GM21423 (cell line): ENCODE measurements around the gene CIB2.

Experiments used
- ATAC-seq: cut with Tn5 transposase; IDR thresholded peaks from one replicate; pipeline ENCODE4 v1.9.1; 2021; ENCODE audit warnings: mild to moderate bottlenecking, moderate library complexity; ENCODE audit not compliant: unreplicated experiment

Gene CIB2

GRCh38 chr15:78149805-78150751 is 18.8 kb upstream of the CIB2 start:
- ATAC-seq, result no peak

- peak; percentile 78 for ATAC-seq
These were observed 18.0 kb upstream of the CIB2 start, which contains the start of gene IDH3A for GRCh38 chr15:78149068-78149804. IDH3A (plus strand) TSS chr15:78149362; CDS start chr15:78149404, 42 bp downstream.

GRCh38 chr15:78148392-78149067 is 17.3 kb upstream of the CIB2 start:
- ATAC-seq, result peak; percentile 3

- no peak for ATAC-seq
These were observed 16.3 kb upstream of the CIB2 start for GRCh38 chr15:78147566-78147965.

- ATAC-seq, result no peak
These were observed 15.3 kb upstream of the CIB2 start for GRCh38 chr15:78146425-78147154.

GRCh38 chr15:78142332-78142731 is 11.1 kb upstream of the CIB2 start:
- no peak for ATAC-seq

- no peak for ATAC-seq
These were observed 9.0 kb upstream of the CIB2 start for GRCh38 chr15:78140292-78140691.

- no peak for ATAC-seq
These were observed 8.3 kb upstream of the CIB2 start for GRCh38 chr15:78139578-78139977.

GRCh38 chr15:78133801-78134200 is 2.6 kb upstream of the CIB2 start:
- ATAC-seq, result no peak

- peak; percentile 23 for ATAC-seq
These were observed 565 bp downstream of the CIB2 start for GRCh38 chr15:78130466-78131294.

GRCh38 chr15:78129751-78130287 is 1.4 kb downstream of the CIB2 start:
- no peak for ATAC-seq

- no peak for ATAC-seq
These were observed 2.0 kb downstream of the CIB2 start for GRCh38 chr15:78129077-78129750.

- no peak for ATAC-seq
These were observed 3.4 kb downstream of the CIB2 start for GRCh38 chr15:78127882-78128281.

GRCh38 chr15:78125267-78125666 is 6.0 kb downstream of the CIB2 start:
- no peak for ATAC-seq

- ATAC-seq, result no peak
These were observed 10.7 kb downstream of the CIB2 start for GRCh38 chr15:78120523-78120922.

GRCh38 chr15:78112551-78112950 is 18.7 kb downstream of the CIB2 start:
- ATAC-seq, result no peak

- no peak for ATAC-seq
These were observed 19.5 kb downstream of the CIB2 start for GRCh38 chr15:78111788-78112187.

- ATAC-seq, result no peak
These were observed 20.2 kb downstream of the CIB2 start for GRCh38 chr15:78110916-78111475.

- no peak for ATAC-seq
These were observed 21.1 kb downstream of the CIB2 start for GRCh38 chr15:78110096-78110495.
